HG03432 (cell line): ENCODE results near the gene CRTC3.

Experiments
- ATAC-seq: cut with Tn5 transposase; IDR thresholded peaks from one replicate; pipeline ENCODE4 v1.9.1; 2021; ENCODE audit warnings: mild to moderate bottlenecking, moderate library complexity; ENCODE audit not compliant: unreplicated experiment

The CRTC3 gene

DNA sequence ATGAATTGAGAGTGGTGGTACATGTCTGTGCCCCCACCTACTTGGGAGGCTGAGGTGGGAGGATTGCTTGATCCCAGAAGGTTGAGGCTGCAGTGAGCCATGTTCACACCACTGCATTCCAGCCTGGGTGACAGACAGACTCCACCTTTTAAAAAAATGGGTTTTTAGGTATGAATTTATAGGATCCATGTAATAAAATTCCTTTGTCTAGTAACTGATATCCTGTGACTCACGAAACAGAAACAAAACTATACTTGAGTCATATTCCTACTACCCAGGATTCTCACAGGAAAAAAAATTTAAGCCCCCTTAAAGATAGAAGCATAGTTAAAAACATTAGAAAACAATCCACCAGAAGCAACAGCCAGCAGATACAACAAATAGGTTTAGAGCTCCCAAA, 10.0 kb upstream of the CRTC3 start:
- ATAC-seq = no peak

DNA sequence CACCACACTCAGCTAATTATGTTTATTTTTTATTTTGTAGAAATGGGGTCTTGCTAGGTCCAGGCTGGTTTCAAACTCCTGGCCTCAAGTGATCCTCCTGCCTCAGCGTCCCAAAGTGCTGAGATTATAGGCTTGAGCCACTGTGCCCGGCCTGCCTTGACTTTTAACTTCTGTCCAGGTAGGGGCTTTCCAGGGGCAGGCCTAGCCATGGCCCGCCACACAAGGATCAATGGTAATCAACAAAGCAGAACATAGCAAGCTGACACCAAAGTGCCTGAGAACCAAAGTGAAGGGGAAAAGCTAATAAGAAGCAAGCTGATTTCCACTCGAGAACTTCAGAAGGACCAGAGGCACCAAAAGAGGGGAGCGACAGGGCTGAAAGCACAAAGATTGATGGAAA, 9.4 kb upstream of the CRTC3 start:
- no peak for ATAC-seq

DNA sequence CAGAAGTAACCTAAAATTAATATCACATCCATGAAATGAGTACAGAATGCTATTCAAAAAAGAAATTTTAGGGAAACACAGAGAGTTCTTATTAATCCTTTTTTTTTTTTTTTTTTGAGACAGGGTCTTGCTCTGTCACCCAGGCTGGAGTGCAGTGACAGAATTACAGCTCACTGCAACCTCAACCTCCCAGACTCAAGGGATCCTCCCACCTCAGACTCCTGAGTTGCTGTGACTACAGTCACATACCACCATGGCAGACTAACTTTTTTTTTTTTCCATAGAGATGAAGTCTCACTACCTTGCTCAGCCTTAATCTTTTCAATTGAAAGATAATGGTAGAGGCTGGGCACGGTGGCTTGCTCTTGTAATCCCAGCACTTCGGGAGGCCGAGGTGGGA, 6.3 kb upstream of the CRTC3 start:
- no peak for ATAC-seq

DNA sequence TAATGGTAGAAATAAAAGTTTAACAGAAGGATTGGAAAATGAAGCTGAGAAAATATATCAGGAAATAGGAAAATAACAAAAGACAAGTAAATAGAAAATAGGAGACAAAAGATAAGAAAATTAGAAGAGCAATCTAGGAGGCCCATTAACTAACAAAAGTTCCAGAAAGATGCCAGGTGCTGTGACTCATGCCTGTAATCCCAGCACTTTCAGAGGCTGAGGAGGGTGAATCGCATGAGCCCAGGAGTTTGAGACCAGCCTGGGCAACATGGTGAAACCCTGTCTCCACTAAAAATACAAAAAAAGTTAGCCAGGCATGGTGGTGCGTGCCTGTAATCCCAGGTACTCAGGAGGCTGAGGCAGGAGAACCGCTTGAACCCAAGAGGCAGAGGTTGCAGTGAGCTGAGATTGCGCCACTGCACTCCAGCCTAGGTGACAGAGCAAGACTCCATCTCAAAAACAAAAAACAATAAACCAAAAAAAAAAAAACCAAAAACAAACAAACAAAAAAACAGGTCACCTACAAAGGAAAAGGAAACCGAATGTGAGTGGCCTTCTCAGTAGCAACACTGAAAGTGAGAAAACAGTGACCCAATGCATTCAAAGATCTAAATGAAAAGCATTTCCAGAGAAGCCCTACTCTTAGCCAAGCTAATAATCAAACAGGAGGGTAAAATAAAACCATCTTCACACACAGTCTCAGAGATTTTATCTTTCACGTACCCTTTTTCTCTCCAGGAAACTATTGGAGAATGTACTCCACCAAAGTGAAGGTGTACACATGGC, 5.5 kb upstream of the CRTC3 start:
- peak; percentile 53 for ATAC-seq

- no peak for ATAC-seq
These were observed 732 bp upstream of the CRTC3 start for GRCh38 chr15:90529011-90529370.

DNA sequence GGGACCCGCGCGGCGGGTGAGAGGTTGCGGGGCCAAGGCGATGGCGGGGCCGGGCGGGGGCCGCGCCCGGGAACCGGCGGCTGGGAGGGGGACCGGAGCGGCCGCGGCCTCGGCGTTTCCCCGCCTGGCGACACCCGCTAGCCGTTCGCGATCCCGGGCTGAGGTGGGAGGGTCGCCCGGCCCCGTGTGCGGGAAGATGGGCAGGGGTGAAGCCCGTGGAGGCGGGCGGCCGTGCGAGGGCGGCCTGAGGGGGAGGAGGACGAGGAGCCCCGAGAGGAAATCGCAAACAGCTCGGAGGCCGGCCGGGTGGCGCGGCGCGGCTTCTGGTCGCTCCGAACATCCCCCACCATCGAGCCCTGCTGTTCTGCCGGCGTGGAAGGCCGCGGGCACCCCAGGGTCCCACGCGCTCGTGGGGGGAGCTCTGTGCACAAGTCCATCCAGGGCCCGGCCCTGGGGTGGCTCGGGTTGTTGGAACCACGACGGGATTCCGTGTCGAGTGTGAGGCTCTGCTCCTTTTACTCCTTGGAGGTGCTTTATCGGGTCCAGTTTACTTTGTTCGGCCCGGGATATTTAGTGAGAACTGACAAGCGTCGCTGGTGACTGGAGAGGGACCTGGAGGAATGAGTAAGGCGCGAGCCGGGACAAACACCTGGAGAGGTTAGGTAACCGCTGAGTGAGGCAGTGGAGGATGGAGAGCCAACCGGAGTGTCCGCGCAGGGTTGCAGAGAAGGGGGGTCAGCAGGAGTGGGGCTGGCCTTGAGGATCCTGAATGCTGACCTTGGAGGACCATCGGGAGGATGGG, 728 bp downstream of the CRTC3 start:
- peak; percentile 53 for ATAC-seq

- ATAC-seq = no peak
These were observed 1.4 kb downstream of the CRTC3 start for GRCh38 chr15:90531147-90531546.

GRCh38 chr15:90535254-90535653, 5.5 kb downstream of the CRTC3 start:
- ATAC-seq = no peak

DNA sequence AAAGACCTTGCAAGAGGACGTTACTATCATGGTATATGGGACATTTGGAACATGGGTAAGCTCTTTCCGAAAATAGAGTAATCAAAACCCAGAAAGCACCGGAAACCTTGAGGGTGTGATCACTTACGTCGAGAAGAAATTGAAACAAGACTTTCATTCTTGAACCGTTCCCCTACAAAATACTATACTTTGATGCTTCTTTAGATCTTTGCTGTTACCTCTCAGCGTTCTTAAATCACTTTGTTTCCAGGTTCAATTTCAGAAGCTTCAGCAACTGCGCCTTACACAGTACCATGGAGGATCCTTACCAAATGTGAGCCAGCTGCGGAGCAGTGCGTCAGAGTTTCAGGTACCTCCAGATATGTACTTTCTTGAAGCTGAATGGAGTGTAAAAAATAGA, 10.1 kb downstream of the CRTC3 start:
- no peak for ATAC-seq

DNA sequence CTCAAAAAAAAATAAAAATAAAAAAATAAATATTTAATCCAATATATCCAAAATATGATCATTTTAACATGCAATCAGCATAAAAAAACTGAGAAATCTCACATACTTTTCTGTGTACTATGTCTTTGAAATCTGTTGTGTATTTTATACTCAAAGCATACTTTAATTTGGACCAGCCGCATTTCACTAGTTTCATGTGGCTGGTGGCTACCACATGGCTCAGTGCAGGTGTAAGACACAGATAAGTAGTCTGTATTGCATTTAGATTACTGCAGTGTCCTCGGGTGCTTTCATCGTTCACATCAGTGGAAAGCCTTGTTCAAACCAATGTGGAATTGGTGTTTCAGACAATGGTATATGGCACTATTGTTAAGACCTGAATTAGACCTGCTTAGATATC, 11.0 kb downstream of the CRTC3 start:
- ATAC-seq = no peak

- no peak for ATAC-seq
These were observed 15.4 kb downstream of the CRTC3 start for GRCh38 chr15:90545095-90545494.

DNA sequence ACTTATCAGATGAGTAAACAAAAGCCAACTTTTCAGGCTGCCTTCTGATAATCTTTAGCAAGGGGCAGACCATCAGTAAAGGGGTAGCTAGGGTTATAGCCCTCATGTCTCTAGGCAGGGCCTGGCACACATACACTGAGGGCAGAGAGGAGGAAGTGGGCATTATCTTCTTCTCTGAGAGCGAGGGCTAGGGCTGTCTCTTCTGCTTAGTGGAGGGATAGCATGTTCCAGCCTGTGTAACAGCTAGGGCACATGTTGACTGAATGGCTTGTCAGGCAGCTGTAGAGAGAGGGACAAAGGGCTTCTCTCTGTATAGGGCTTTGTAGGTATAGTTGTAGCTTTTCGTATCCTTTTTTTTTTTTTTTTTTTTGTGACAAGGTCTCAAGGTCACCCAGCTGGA, 17.8 kb downstream of the CRTC3 start:
- ATAC-seq = no peak

DNA sequence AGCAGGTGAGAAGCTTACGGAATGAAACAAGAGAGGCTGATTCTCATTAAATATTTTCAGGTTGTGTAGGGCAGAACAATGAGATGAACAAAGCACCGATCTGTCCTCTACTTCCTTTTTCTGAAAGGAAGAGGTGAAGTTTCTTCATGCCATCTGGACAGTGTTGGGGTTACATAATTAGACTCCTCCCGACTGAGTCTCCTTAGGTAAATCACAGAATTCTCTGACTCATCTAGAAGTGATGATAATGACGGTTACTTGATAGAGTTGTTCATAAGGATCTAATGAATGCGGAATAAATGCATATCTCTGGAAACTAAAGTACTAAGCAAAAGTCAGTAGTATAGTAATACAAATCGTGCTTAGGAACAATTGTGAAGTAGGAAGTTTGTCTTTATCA, 21.2 kb downstream of the CRTC3 start:
- peak; percentile 63 for ATAC-seq

GRCh38 chr15:90552162-90552928, 22.6 kb downstream of the CRTC3 start:
- ATAC-seq = no peak

DNA sequence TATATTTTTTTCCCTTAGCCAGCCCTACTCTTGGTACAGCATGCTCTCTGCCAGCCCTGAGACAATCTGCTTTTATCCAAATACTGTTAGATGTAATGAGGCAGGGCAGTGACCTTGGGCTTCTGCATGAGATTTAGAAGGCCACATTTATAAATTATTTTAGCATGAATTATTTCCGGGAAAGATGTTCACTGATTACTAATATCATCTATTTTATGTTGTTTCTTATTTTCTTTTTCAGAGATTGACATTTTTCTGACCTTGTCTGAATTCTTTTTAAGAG, 23.1 kb downstream of the CRTC3 start:
- no peak for ATAC-seq

- no peak for ATAC-seq
These were observed 23.6 kb downstream of the CRTC3 start for GRCh38 chr15:90553248-90553745.

DNA sequence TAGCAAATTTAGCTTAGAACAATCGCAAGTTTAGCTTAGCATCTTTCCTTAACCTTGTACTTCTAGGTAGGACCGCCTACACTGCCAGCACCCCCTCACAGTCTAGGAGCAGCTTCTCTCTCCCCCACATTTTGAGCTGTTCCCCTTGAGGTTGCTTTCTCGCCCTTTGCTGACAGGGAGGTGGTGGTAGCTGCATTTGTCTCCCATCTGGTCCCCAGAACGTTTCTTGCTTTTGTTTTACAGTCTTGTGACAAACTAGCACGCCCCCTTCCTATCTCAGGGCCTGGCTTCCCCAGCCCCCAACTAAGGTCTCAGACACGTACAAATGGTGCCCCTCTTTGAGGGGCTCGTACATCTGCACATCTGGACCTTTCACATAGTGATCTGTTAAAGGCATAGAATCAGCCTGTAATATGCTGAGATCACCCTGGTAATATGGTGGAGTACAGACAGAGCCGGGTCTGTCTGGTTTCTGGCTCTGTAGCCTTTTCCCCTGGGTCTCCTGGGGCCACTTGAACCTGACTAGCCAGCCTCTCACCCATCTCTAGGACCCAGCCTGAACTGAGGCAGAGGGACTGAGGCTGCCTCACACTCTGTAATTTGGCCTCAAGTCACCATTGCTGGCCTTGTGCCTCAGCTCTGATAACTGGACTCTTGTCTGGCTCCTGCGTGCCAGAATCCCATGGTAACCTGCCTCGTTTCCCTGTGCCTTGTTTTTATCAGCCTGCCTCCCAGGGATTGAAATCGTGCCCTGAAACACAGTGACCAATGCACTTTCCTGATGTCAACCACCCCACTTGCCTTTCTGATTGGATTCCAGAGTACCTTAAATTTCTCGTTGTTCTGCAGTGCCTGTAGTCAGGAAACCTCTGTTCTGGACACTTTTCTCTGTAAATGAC, 27.7 kb downstream of the CRTC3 start:
- ATAC-seq = no peak

GRCh38 chr15:90558171-90558573, 28.4 kb downstream of the CRTC3 start:
- no peak for ATAC-seq

DNA sequence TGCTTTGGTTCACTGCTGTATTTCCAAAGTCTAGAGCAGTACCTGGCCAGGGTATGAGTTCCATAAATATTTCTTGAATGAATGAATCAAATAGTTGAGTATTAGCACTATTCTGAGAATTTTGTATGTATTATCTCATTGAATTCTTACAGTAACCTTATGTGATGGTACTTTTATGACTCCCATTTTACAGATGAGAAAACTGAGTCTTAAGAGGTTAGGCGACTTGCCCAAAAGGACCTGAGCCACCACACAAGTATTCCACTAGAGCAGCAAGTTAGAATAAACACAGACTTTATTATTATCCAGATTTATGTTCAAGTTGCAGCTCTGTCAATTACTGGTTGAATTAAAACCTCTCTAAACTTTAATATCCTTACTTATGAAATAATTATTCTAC, 29.4 kb downstream of the CRTC3 start:
- no peak for ATAC-seq

- no peak for ATAC-seq
These were observed 30.6 kb downstream of the CRTC3 start for GRCh38 chr15:90560229-90560776.
